ENCODE measurements around the gene ELMO1. TPM values are rescaled to one million over a fixed set of nuclear protein-coding genes. Genes with fewer than 3 reads are reported as not detected.

ELMO1 gene
- total RNA-seq, 1 donor from 2014 or later: 29.4 TPM

DNA sequence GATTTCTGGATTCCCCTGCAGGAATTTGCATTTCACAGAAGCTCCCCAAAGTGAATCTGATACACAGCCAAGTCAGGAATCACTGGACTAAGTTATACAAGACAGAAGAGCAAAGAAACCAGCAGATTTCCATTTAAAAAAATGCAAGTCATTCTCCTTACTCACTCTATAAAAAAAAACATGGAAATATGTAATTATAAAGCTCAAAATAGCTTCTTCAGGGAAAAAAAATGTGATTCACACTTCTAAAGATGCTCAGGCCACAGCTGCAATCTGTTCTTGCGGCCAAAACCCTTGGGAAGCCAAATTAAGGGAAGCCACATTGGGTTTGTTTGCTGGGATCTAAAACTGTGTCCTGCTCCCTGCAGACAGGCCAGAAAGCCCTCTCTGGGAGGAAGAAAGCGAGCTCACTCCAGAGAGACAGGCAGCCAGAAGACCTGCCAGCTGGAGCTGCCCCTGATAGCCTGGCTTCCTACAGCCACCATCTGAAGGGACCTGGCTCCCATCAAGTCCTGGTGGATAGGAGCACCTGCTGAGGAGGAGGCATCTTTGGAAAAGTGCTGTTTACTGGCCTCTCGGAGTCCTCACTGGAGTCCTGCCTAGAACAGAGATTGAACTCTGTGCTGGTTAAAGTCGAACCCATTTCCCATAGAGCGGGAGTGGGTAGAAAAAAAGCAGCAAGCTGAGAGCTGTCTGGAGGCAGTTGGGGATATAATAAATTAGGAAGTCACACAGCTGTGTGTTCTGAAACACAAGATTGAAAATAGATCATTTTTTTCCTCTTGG is 365.2 kb downstream of the ELMO1 start:
- H3K4me3 Mint-ChIP-seq: no peak overlapping the region
- no peaks in the 10 kb centered on the region for H3K36me3 Mint-ChIP-seq
- H3K9me3 Mint-ChIP-seq: no peaks in the 10 kb centered on the region
- TF ChIP-seq, protein P1, sequence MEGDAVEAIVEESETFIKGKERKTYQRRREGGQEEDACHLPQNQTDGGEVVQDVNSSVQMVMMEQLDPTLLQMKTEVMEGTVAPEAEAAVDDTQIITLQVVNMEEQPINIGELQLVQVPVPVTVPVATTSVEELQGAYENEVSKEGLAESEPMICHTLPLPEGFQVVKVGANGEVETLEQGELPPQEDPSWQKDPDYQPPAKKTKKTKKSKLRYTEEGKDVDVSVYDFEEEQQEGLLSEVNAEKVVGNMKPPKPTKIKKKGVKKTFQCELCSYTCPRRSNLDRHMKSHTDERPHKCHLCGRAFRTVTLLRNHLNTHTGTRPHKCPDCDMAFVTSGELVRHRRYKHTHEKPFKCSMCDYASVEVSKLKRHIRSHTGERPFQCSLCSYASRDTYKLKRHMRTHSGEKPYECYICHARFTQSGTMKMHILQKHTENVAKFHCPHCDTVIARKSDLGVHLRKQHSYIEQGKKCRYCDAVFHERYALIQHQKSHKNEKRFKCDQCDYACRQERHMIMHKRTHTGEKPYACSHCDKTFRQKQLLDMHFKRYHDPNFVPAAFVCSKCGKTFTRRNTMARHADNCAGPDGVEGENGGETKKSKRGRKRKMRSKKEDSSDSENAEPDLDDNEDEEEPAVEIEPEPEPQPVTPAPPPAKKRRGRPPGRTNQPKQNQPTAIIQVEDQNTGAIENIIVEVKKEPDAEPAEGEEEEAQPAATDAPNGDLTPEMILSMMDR (conservative IDR thresholded peaks at IDR 0.05): no peak
- H3K4me1 Mint-ChIP-seq (ENCODE audit: unreplicated experiment): no peaks in the 10 kb centered on the region
- H3K27me3 Mint-ChIP-seq: no peaks in the 10 kb centered on the region
- H3K27ac Mint-ChIP-seq: no peak overlapping the region
- DNase-seq (ENCODE audit: extremely low spot score, unreplicated experiment): no peak

DNA sequence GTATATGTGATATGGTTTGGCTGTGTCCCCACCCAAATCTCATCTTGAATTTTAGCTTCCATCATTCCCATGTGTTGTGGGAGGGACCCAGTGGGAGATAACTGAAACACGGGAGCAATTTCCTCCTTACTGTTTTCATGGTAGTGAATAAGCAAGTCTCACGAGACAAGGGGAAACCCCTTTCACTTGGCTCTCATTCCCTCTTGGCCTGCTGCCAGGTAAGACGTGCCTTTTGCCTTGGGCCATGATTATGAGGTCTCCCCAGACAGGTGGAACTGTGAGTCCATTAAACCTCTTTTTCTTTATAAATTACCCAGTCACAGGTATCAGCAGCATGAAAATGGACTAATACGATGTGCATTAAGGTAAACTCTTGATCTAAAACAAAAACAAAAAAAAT is 367.2 kb downstream of the ELMO1 start:
- H3K9me3 Mint-ChIP-seq: no peaks in the 10 kb centered on the region
- H3K4me3 Mint-ChIP-seq: no peak overlapping the region
- TF ChIP-seq, protein P1 (conservative IDR thresholded peaks at IDR 0.05): no peak
- no peaks in the 10 kb centered on the region for H3K36me3 Mint-ChIP-seq
- H3K27me3 Mint-ChIP-seq: no peaks in the 10 kb centered on the region
- no peaks in the 10 kb centered on the region for H3K4me1 Mint-ChIP-seq (ENCODE audit: unreplicated experiment)
- DNase-seq (ENCODE audit: extremely low spot score, unreplicated experiment): no peak
- H3K27ac Mint-ChIP-seq: no peak overlapping the region

DNA sequence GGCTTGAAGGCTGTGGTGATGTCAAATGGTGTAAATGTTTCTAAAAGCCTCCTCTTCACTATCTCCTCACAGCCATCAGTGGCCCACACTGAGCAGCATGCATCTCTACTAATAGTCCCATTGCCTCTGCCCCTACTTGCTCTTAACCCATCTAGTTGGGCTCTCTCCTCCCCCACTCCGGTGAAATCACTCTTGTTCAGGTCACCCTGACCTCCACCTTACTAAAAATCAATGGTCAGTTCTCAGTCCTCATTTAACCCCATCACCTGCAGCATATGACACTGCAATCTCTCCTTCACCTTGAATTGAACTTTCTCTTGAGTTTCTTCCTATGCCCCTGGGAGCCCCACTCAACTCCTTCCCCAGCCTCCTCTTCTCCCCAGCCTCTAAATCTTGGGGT is 369.2 kb downstream of the ELMO1 start:
- no peak for DNase-seq (ENCODE audit: extremely low spot score, unreplicated experiment)
- Mint-ChIP-seq H3K27ac (no peak overlapping the region), H3K27me3 (no peaks in the 10 kb centered on the region), H3K36me3 (no peaks in the 10 kb centered on the region), H3K4me3 (no peak overlapping the region), H3K9me3 (no peaks in the 10 kb centered on the region), H3K4me1 (ENCODE audit: unreplicated experiment) (peaks cover 4% of the 10 kb centered on the region)
- TF ChIP-seq, protein P1 (conservative IDR thresholded peaks at IDR 0.05): no peak

DNA sequence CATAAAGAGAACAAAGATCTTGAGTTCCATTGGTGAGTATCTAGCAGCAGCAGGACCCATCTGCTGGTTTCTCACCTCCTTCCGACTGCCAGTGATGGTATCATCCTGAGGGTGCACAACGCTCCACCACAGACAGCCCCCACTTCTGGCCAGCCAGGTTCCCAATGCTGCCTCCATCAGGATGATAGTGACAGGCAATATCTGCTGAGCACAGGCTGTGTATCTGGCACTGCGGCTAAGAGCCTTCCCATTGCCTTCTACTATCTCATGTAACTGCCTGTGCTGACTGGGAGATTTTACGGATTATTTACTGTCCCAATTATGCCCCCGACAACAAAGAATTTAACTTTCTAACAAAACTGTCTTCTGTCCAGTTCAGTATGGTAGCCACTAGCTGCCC is 372.0 kb downstream of the ELMO1 start:
- Mint-ChIP-seq H3K4me1 (ENCODE audit: unreplicated experiment) (peaks cover 6% of the 10 kb centered on the region), H3K27ac (no peak overlapping the region), H3K27me3 (no peaks in the 10 kb centered on the region), H3K9me3 (no peaks in the 10 kb centered on the region), H3K36me3 (no peaks in the 10 kb centered on the region), H3K4me3 (no peak overlapping the region)
- DNase-seq (ENCODE audit: extremely low spot score, unreplicated experiment): no peak
- TF ChIP-seq, protein P1 (conservative IDR thresholded peaks at IDR 0.05): no peak

DNA sequence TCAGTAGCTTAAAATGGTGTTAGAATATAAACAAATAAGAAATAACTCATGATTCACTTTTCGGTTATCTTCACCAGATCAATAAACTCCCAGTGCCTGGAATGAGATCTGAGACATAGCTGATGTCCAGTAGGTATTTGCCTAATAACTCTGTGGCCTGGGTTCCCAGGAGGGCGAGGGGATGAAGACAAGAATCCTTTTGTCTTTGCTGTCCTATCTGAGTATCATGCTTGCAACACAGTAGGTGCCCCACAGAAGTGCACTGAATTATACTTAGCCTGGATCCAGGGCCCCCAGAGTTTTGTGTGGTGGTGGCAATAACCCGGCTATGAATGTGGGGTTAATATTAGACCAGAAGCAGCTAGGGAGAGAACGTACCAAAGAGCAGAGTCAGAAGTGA is 374.3 kb downstream of the ELMO1 start:
- Mint-ChIP-seq H3K36me3 (no peaks in the 10 kb centered on the region), H3K4me3 (no peak overlapping the region), H3K4me1 (ENCODE audit: unreplicated experiment) (peaks cover 6% of the 10 kb centered on the region), H3K9me3 (no peaks in the 10 kb centered on the region), H3K27ac (no peak overlapping the region), H3K27me3 (no peaks in the 10 kb centered on the region)
- TF ChIP-seq, protein P1 (conservative IDR thresholded peaks at IDR 0.05): no peak
- DNase-seq (ENCODE audit: extremely low spot score, unreplicated experiment): no peak

Measured in type B pancreatic cell (in vitro differentiated cells).